ENCODE results near the gene KRTAP5-4.

The KRTAP5-4 gene

GRCh38 chr11:1642288-1643145, 20.6 kb upstream of the KRTAP5-4 start:
- no peak for DNase-seq (ENCODE audit: low spot score)
- in situ Hi-C loops (cut with MboI; ENCODE audit: low sequenced_read_pairs, unreplicated experiment): no loop called here
- TF ChIP-seq CTCF (IDR thresholded peaks at IDR 0.05; ENCODE audit: borderline replicate concordance, control extremely low read depth, extremely low read depth, insufficient read depth, missing control alignments): no peak

- no peak for DNase-seq (ENCODE audit: low spot score)
- in situ Hi-C loops (cut with MboI; ENCODE audit: low sequenced_read_pairs, unreplicated experiment): no loop called here
- no peak for TF ChIP-seq CTCF (IDR thresholded peaks at IDR 0.05; ENCODE audit: borderline replicate concordance, control extremely low read depth, extremely low read depth, insufficient read depth, missing control alignments)
Observed at GRCh38 chr11:1641096-1641495, 19.2 kb upstream of the KRTAP5-4 start.

- peak; percentile 79 for TF ChIP-seq CTCF (IDR thresholded peaks at IDR 0.05; ENCODE audit: borderline replicate concordance, control extremely low read depth, extremely low read depth, insufficient read depth, missing control alignments)
- in situ Hi-C loops (cut with MboI; ENCODE audit: low sequenced_read_pairs, unreplicated experiment): no loop called here
- peak; percentile 74 for DNase-seq (ENCODE audit: low spot score)
Observed at GRCh38 chr11:1640076-1640946, 18.4 kb upstream of the KRTAP5-4 start.

GRCh38 chr11:1639666-1640065, 17.7 kb upstream of the KRTAP5-4 start:
- in situ Hi-C loops (cut with MboI; ENCODE audit: low sequenced_read_pairs, unreplicated experiment): no loop called here
- no peak for TF ChIP-seq CTCF (IDR thresholded peaks at IDR 0.05; ENCODE audit: borderline replicate concordance, control extremely low read depth, extremely low read depth, insufficient read depth, missing control alignments)
- DNase-seq (ENCODE audit: low spot score): no peak

GRCh38 chr11:1639102-1639620, 17.2 kb upstream of the KRTAP5-4 start:
- no peak for DNase-seq (ENCODE audit: low spot score)
- in situ Hi-C loops (cut with MboI; ENCODE audit: low sequenced_read_pairs, unreplicated experiment): no loop called here
- TF ChIP-seq CTCF (IDR thresholded peaks at IDR 0.05; ENCODE audit: borderline replicate concordance, control extremely low read depth, extremely low read depth, insufficient read depth, missing control alignments): no peak

GRCh38 chr11:1638344-1638743, 16.4 kb upstream of the KRTAP5-4 start:
- DNase-seq (ENCODE audit: low spot score): no peak
- no peak for TF ChIP-seq CTCF (IDR thresholded peaks at IDR 0.05; ENCODE audit: borderline replicate concordance, control extremely low read depth, extremely low read depth, insufficient read depth, missing control alignments)
- in situ Hi-C loops (cut with MboI; ENCODE audit: low sequenced_read_pairs, unreplicated experiment): no loop called here

Data from GM13976 (cell line).